HCT116 (cell line): ENCODE data around the gene PM20D1. TPM values are rescaled to one million over a fixed set of nuclear protein-coding genes. Genes with fewer than 3 reads are reported as not detected.
"Not testable (repeated sequence)": the region's sequence is repeated elsewhere in the genome, so short reads cannot be mapped to it uniquely, and the experiment has no call there.

ENCODE experiments used
- ATAC-seq: fragments of 200-7000 bp; cut with Tn5 transposase; 2 replicates; pipeline ENCODE4 v1.9.1; 2020; ENCODE audit warnings: mild to moderate bottlenecking, moderate library complexity
- BruUV-seq: library from RNA; stranded (reverse); fragments of 400-500 nt; replicated peaks from 2 replicates; lab custom pipeline; 2021; lab: Mats Ljungman, UMichigan
- CTCF ChIA-PET: fragments of 300-600 bp; sonication (Branson Sonifier 250); formaldehyde crosslinking; loops from one replicate; lab custom pipeline; 2021; ENCODE audit warnings: antibody characterized with exemption; lab: Charles Lee
- POLR2A ChIA-PET: fragments of 300-600, 350-600 bp; sonication (Branson Sonifier 250); formaldehyde crosslinking; loops from one replicate; lab custom pipeline; 2021; ENCODE audit warnings: antibody characterized with exemption; lab: Charles Lee
- RAD21 ChIA-PET, 2 experiments: fragments of 300-600 bp; sonication (Branson Sonifier 250); formaldehyde crosslinking; loops; one replicate each; lab custom pipeline; 2023; ENCODE audit warnings: low total read pairs in 2 of 2; ENCODE audit not compliant: uncharacterized antibody in 2 of 2, unreplicated experiment in 2 of 2, low non-redundant PET in 1 of 2; lab: Charles Lee
- DNase-seq: peaks from one replicate; pipeline ENCODE4 v3.0.0-alpha.2; 2010; ENCODE audit warnings: low read depth, low spot score
- H2AFZ ChIP-seq: fragments of 200-600 bp; shearing (Covaris generic), sonication (generic); 2 replicates; pipeline ENCODE4 v1.6.1; 2017; ENCODE audit warnings: low read depth, mixed run types, mixed read lengths, antibody characterized with exemption, low read length; ENCODE audit not compliant: poor library complexity, severe bottlenecking
- H3K27ac ChIP-seq: 2 replicates; pipeline ENCODE4 v1.5.1; 2012; ENCODE audit warnings: low read depth, low read length
- H3K27me3 ChIP-seq: fragments of 200-600 bp; sonication (generic); 2 replicates; pipeline ENCODE4 v1.6.1; 2016; ENCODE audit warnings: mixed run types, low read length, mixed read lengths; ENCODE audit not compliant: insufficient read depth
- H3K36me3 ChIP-seq, 2 experiments: fragments of 200-500 bp in 1 of 2; fragments of 200-600 bp in 1 of 2; sonication (Bioruptor generic) in 1 of 2; sonication (generic) in 1 of 2; 2 replicates each; pipeline versions ENCODE4 v1.5.1 to v1.6.1; 2014 to 2016; ENCODE audit warnings: low read length in 2 of 2, inconsistent platforms in 1 of 2, mixed read lengths in 1 of 2, mixed run types in 1 of 2; ENCODE audit not compliant: insufficient read depth in 2 of 2, control insufficient read depth in 1 of 2
- H3K4me1 ChIP-seq, 2 experiments: fragments of 200-600 bp in 1 of 2; sonication (generic) in 1 of 2; 2 replicates each; pipeline versions ENCODE4 v1.5.1 to v1.6.1; 2012 to 2017; ENCODE audit warnings: low read length in 2 of 2, inconsistent platforms in 1 of 2, mild to moderate bottlenecking in 1 of 2, mixed read lengths in 1 of 2, mixed run types in 1 of 2, moderate library complexity in 1 of 2; ENCODE audit not compliant: insufficient read depth in 2 of 2, control insufficient read depth in 1 of 2
- H3K4me2 ChIP-seq: fragments of 200-600 bp; sonication (generic); 2 replicates; pipeline ENCODE4 v1.6.1; 2017; ENCODE audit warnings: mixed run types, low read length, mixed read lengths
- H3K4me3 ChIP-seq, 2 experiments: fragments of 200-600 bp in 1 of 2; sonication (generic) in 1 of 2; replicated peaks in 1 of 2; 2 replicates each; pipeline ENCODE4 v1.5.1; 2011 to 2016; ENCODE audit warnings: low read length in 2 of 2, control low read depth in 1 of 2, low read depth in 1 of 2, mild to moderate bottlenecking in 1 of 2, mixed read lengths in 1 of 2, mixed run types in 1 of 2
- H3K79me2 ChIP-seq: fragments of 200-600 bp; sonication (generic); 2 replicates; pipeline ENCODE4 v1.6.1; 2017; ENCODE audit warnings: mild to moderate bottlenecking, mixed run types, low read length, moderate library complexity, mixed read lengths; ENCODE audit not compliant: insufficient read depth
- H3K9ac ChIP-seq: fragments of 200-600 bp; sonication (generic); 2 replicates; pipeline ENCODE4 v1.6.1; 2016; ENCODE audit warnings: low read length, mixed read lengths
- H3K9me2 ChIP-seq: fragments of 200-600 bp; sonication (generic), shearing (Covaris generic); 2 replicates; pipeline ENCODE4 v1.6.1; 2017; ENCODE audit warnings: mixed run types, mild to moderate bottlenecking, moderate library complexity; ENCODE audit not compliant: insufficient read depth
- H3K9me3 ChIP-seq, 2 experiments: fragments of 200-500 bp in 1 of 2; fragments of 200-600 bp in 1 of 2; sonication (Bioruptor generic) in 1 of 2; sonication (generic) in 1 of 2; 2 replicates each; pipeline ENCODE4 v1.6.1; 2014 to 2017; ENCODE audit warnings: low read length in 2 of 2, mixed read lengths in 2 of 2, inconsistent platforms in 1 of 2, low read depth in 1 of 2, mild to moderate bottlenecking in 1 of 2, mixed run types in 1 of 2, moderate library complexity in 1 of 2; ENCODE audit not compliant: control insufficient read depth in 1 of 2, insufficient read depth in 1 of 2
- H4K20me1 ChIP-seq: fragments of 200-600 bp; sonication (generic), shearing (Covaris generic); 2 replicates; pipeline ENCODE4 v1.6.1; 2017; ENCODE audit warnings: mixed run types, mild to moderate bottlenecking, moderate library complexity; ENCODE audit not compliant: insufficient read depth
- CTCF ChIP-seq, 3 experiments: fragments of 200-600 bp in 1 of 3; sonication (generic) in 1 of 3; IDR thresholded peaks in 2 of 3; conservative IDR thresholded peaks in 1 of 3; 2 replicates each; pipeline ENCODE4 v1.5.1; 2012 to 2017; ENCODE audit warnings: low read depth in 2 of 3, low read length in 2 of 3, antibody characterized with exemption in 1 of 3, borderline replicate concordance in 1 of 3, control low read depth in 1 of 3, mild to moderate bottlenecking in 1 of 3, mixed read lengths in 1 of 3, mixed run types in 1 of 3, moderate library complexity in 1 of 3; ENCODE audit not compliant: insufficient read depth in 1 of 3
- EGR1 ChIP-seq: IDR thresholded peaks from 2 replicates; pipeline ENCODE4 v1.6.1; 2012; ENCODE audit warnings: low read depth
- ELF1 ChIP-seq: IDR thresholded peaks from 2 replicates; pipeline ENCODE4 v1.6.1; 2012; ENCODE audit warnings: low read depth, borderline replicate concordance
- EZH2 ChIP-seq: fragments of 200-600 bp; sonication (generic); IDR thresholded peaks from 2 replicates; pipeline ENCODE4 v1.6.1; 2017; ENCODE audit warnings: antibody characterized with exemption, mixed run types
- EZH2phosphoT487 ChIP-seq: fragments of 200-600 bp; IDR thresholded peaks from 2 replicates; pipeline ENCODE4 v1.6.1; 2018; ENCODE audit warnings: antibody characterized with exemption, borderline replicate concordance
- POLR2A ChIP-seq: IDR thresholded peaks from 2 replicates; pipeline ENCODE4 v1.7.0; 2011; ENCODE audit warnings: borderline replicate concordance; ENCODE audit not compliant: insufficient read depth, insufficient read length; ENCODE audit errors: extremely low read depth
- POLR2AphosphoS5 ChIP-seq: IDR thresholded peaks from 2 replicates; pipeline ENCODE4 v1.6.1; 2011; ENCODE audit warnings: mild to moderate bottlenecking, low read depth, low read length, moderate library complexity
- RAD21 ChIP-seq: IDR thresholded peaks from 2 replicates; pipeline ENCODE4 v1.6.1; 2012; ENCODE audit warnings: low read depth, mild to moderate bottlenecking
- SIN3A ChIP-seq: IDR thresholded peaks from 2 replicates; pipeline ENCODE4 v1.6.1; 2012; ENCODE audit warnings: low read depth
- ZBTB33 ChIP-seq: IDR thresholded peaks from 2 replicates; pipeline ENCODE4 v1.6.1; 2011; ENCODE audit warnings: mild to moderate bottlenecking, low read length, moderate library complexity; ENCODE audit not compliant: insufficient replicate concordance; ENCODE audit errors: extremely low read depth
- ZNF274 ChIP-seq: fragments of 200-500 bp; sonication (Bioruptor generic); IDR thresholded peaks from 2 replicates; pipeline ENCODE4 v1.6.1; 2014; ENCODE audit warnings: mild to moderate bottlenecking, low read depth, low read length, inconsistent platforms
- intact Hi-C: fragments of 100-400 bp; cut with micrococcal nuclease; formaldehyde crosslinking; loops from 2 replicates; pipeline ENCODE4 v1.10.0; 2022
- total RNA-seq: library from RNA; stranded (reverse); gene quantifications from one replicate; pipeline ENCODE4 v1.2.1, GENCODE V29; 2021; ENCODE audit not compliant: unreplicated experiment

PM20D1 gene
- total RNA-seq, 1 experiment from 2014 or later, result not detected

GRCh38 chr1:205896351-205896750 is 46.4 kb upstream of the PM20D1 start:
- peaks cover 0 to 3% of the 10 kb centered on the region in 2 experiments; a peak in 1 of 4 replicates for H3K9me3 ChIP-seq
- no peak for ATAC-seq
- H3K9me2 ChIP-seq, result no peaks in the 10 kb centered on the region
- H3K27ac ChIP-seq, result no peak overlapping the region
- ChIA-PET RAD21 (no interaction called here), POLR2A (no interaction called here), CTCF (interaction anchor here (1.0 kb wide), 1 partner anchor 12 kb away, joined by 3 read pairs; no protein-coding TSS in a partner anchor)
- no peak overlapping the region for H3K9ac ChIP-seq
- no peaks in the 10 kb centered on the region for H3K4me1 ChIP-seq
- no peaks in the 10 kb centered on the region for H3K79me2 ChIP-seq
- DNase-seq, result no peak
- H4K20me1 ChIP-seq, result no peaks in the 10 kb centered on the region
- intact Hi-C loops, result no loop called here
- no peak overlapping the region for H3K4me2 ChIP-seq
- H3K36me3 ChIP-seq, result no peaks in the 10 kb centered on the region
- BruUV-seq, result no TSS peak
- no peak overlapping the region for H2AFZ ChIP-seq
- H3K27me3 ChIP-seq, result no peaks in the 10 kb centered on the region
- no peak overlapping the region for H3K4me3 ChIP-seq
- TF ChIP-seq ELF1 (no peak), SIN3A (no peak), ZNF274 (no peak), EZH2 (no peak), CTCF (IDR thresholded peaks at IDR 0.05 in 2 of 3, conservative IDR thresholded peaks at IDR 0.05 in 1 of 3; ENCODE audit: borderline replicate concordance in 1 of 3, insufficient read depth in 1 of 3, low read depth in 2 of 3, low read length in 2 of 3) (no peak), EZH2phosphoT487 (no peak), ZBTB33 (no peak), EGR1 (no peak), POLR2AphosphoS5 (no peak), RAD21 (no peak), POLR2A (no peak)
- TF ChIP-seq, all 23 proteins: peak for 0

GRCh38 chr1:205894119-205894518 is 44.2 kb upstream of the PM20D1 start:
- H3K9me3 ChIP-seq, H2AFZ ChIP-seq, H3K27ac ChIP-seq, H3K4me2 ChIP-seq, BruUV-seq, H3K27me3 ChIP-seq, H4K20me1 ChIP-seq, POLR2A ChIA-PET, H3K79me2 ChIP-seq, RAD21 ChIA-PET, CTCF ChIA-PET, H3K36me3 ChIP-seq, intact Hi-C loops, DNase-seq, H3K9ac ChIP-seq, H3K4me3 ChIP-seq, ATAC-seq, H3K9me2 ChIP-seq: not testable (repeated sequence)
- peaks cover 0 to 15% of the 10 kb centered on the region in 2 experiments; a peak in 2 of 4 replicates for H3K4me1 ChIP-seq

- DNase-seq, H3K27me3 ChIP-seq, H3K9me2 ChIP-seq, BruUV-seq, H3K79me2 ChIP-seq, intact Hi-C loops, H3K4me2 ChIP-seq, H3K27ac ChIP-seq, H3K36me3 ChIP-seq, POLR2A ChIA-PET, RAD21 ChIA-PET, H3K4me3 ChIP-seq, H3K9ac ChIP-seq, ATAC-seq, H2AFZ ChIP-seq, H3K9me3 ChIP-seq, H4K20me1 ChIP-seq: not testable (repeated sequence)
- CTCF ChIA-PET, result interaction anchor here (1.2 kb wide), 1 partner anchor 27 kb away, joined by 3 read pairs; no protein-coding TSS in a partner anchor
- H3K4me1 ChIP-seq, result peaks cover 0 to 19% of the 10 kb centered on the region in 2 experiments; a peak in 2 of 4 replicates
Measured at GRCh38 chr1:205892175-205892574, 42.2 kb upstream of the PM20D1 start.
